Upper lobe of left lung (tissue), 6 donors: ENCODE data around the gene BMX. TPM values are rescaled to one million over a fixed set of nuclear protein-coding genes. Genes with fewer than 3 reads are reported as not detected.
A peak's percentile ranks its signal among the peaks of the same experiment; 100 is the strongest.

ENCODE experiments used
- ATAC-seq, 2 donors: fragments of 200-7000 bp; cut with Tn5 transposase; one replicate each; pipeline ENCODE4 v1.9.1; 2022; ENCODE audit warnings: mild to moderate bottlenecking in 2 of 2, moderate library complexity in 2 of 2; ENCODE audit not compliant: low FRiP score in 2 of 2
- DNase-seq, 2 donors: peaks; one replicate each; pipeline ENCODE4 v3.0.0-alpha.2; 2019 to 2020
- H3K27ac ChIP-seq, 4 donors: fragments of 200-600 bp; sonication (generic); one replicate each; pipeline ENCODE4 v1.5.1; 2016 to 2019
- H3K27me3 ChIP-seq, 4 donors: fragments of 200-600 bp; sonication (generic); one replicate each; pipeline ENCODE4 v1.5.1; 2017 to 2019
- H3K36me3 ChIP-seq, 4 donors: fragments of 200-600 bp; sonication (generic); one replicate each; pipeline ENCODE4 v1.5.1; 2016 to 2019
- H3K4me1 ChIP-seq, 4 donors: fragments of 200-600 bp; sonication (generic); one replicate each; pipeline ENCODE4 v1.5.1; 2018 to 2019
- H3K4me3 ChIP-seq, 4 donors: fragments of 200-600 bp; sonication (generic); one replicate each; pipeline ENCODE4 v1.5.1; 2017 to 2019; ENCODE audit warnings: mild to moderate bottlenecking in 2 of 4, moderate library complexity in 1 of 4
- H3K9me3 ChIP-seq, 4 donors: fragments of 200-600 bp; sonication (generic); one replicate each; pipeline ENCODE4 v1.5.1; 2018 to 2019
- EP300 ChIP-seq, 4 donors: sonication (generic); formaldehyde crosslinking; IDR thresholded peaks; one replicate each; pipeline ENCODE4 v1.5.1; 2017; ENCODE audit warnings: antibody characterized with exemption in 4 of 4, control low read depth in 2 of 4
- POLR2A ChIP-seq, 4 donors: fragments of 450-650 bp; IDR thresholded peaks; one replicate each; pipeline ENCODE4 v1.5.1; 2016 to 2017; ENCODE audit warnings: antibody characterized with exemption in 4 of 4, mild to moderate bottlenecking in 2 of 4
- POLR2AphosphoS5 ChIP-seq, 2 donors: sonication (generic); formaldehyde crosslinking; IDR thresholded peaks; one replicate each; pipeline ENCODE4 v1.5.1; 2017; ENCODE audit warnings: antibody characterized with exemption in 2 of 2
- WGBS, 2 donors: methylation state at CpG; one replicate each; pipeline ENCODE4 v1.1.5; 2017 to 2018; 5-methylcytosine and 5-hydroxymethylcytosine counted together
- total RNA-seq, 6 donors: library from RNA; depleted of rRNA in 4 of 6; stranded (reverse); fragments of >200 nt in 4 of 6; gene quantifications; one replicate each; pipeline versions ENCODE4 v1.1.0 to v1.2.1, GENCODE V29; 2016 to 2021
- TF ChIP-seq, protein P1 (sequence below), 6 experiments: fragments of 450-650 bp in 4 of 6; fragments of 200-600 bp in 2 of 6; sonication (generic) in 2 of 6; IDR thresholded peaks; one replicate each; pipeline ENCODE4 v1.5.1; 2016 to 2019; ENCODE audit warnings: antibody characterized with exemption in 6 of 6
- donor health status: DM: no; HTN: no; CAD: no; lungs with moderate emphysema.
- donor health status: DM: no; HTN: yes; CAD: no; lungs with severe emphysema.

The BMX gene
- total RNA-seq, 6 donors from 2014 or later = 1.3 to 4.2 (median 3.6) TPM; not detected in 2

DNA sequence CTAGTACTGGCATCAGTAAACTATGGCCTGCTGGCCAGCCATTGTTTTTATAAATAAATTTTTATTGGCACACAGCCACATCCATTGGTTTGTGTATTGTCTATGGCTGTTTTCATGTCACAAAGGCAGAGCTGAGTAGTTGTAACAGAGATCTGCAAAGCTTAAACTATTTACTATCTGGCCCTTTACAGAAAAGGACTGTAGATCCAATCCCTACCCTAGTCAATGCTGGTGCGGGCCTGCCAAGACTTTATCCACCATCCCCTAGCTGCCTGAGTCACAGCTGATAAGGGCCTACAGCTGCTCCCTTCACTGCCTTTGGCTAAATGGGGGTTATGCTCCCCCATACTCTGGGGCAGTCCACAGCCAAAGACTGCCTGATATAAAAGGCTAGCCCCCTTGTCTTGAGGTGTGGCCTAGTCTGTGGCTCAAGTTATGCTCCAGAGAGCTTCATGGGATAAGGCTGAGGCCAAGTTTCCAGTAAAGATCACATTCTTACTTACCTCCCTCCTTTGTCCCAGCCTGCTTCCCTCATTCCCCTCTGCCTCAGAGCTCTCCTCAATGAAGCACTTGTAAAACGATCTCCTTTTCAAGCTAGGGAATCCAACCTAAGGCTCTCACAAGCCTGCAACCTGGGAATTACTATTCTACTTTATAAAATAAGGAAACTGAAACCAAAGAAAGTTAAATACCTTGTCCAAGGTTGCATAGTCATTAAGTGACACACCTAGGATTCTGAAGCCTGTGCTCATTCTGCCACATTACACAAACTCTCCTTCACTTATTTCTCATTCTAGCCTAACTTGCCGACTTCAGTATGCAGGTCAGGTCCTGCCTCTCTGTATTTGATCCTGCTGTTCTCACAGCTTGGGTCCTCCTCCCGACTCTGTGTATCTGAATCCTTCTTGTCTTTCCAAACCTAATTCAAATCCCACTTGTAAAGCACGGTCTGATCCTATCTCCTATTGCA is 79.5 kb downstream of the BMX start:
- Histone ChIP-seq H3K4me3 (no peak overlapping the region), H3K27ac (peak overlapping the region in 3 of 4 donors; percentile 30 to 64 (median 60)), H3K9me3 (no peaks in the 10 kb centered on the region), H3K4me1 (no peaks in the 10 kb centered on the region), H3K27me3 (no peaks in the 10 kb centered on the region), H3K36me3 (no peaks in the 10 kb centered on the region)
- TF ChIP-seq EP300 (IDR thresholded peaks at IDR 0.05) = no peak
- TF ChIP-seq, protein P1, sequence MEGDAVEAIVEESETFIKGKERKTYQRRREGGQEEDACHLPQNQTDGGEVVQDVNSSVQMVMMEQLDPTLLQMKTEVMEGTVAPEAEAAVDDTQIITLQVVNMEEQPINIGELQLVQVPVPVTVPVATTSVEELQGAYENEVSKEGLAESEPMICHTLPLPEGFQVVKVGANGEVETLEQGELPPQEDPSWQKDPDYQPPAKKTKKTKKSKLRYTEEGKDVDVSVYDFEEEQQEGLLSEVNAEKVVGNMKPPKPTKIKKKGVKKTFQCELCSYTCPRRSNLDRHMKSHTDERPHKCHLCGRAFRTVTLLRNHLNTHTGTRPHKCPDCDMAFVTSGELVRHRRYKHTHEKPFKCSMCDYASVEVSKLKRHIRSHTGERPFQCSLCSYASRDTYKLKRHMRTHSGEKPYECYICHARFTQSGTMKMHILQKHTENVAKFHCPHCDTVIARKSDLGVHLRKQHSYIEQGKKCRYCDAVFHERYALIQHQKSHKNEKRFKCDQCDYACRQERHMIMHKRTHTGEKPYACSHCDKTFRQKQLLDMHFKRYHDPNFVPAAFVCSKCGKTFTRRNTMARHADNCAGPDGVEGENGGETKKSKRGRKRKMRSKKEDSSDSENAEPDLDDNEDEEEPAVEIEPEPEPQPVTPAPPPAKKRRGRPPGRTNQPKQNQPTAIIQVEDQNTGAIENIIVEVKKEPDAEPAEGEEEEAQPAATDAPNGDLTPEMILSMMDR (IDR thresholded peaks at IDR 0.05) = no peak
- DNase-seq (no peak), ATAC-seq (peak; percentile 26 to 58)
- 45 to 62% methylated on average over 4 to 5 of the region's 5 CpGs for WGBS, 2 donors

- H3K27me3 ChIP-seq = no peaks in the 10 kb centered on the region
- H3K27ac ChIP-seq = no peak overlapping the region
- H3K4me3 ChIP-seq = no peak overlapping the region
- no peaks in the 10 kb centered on the region for H3K9me3 ChIP-seq
- H3K36me3 ChIP-seq = no peaks in the 10 kb centered on the region
- WGBS, 2 donors = 33 to 36% methylated on average over 2 of the region's 2 CpGs
- ATAC-seq = no peak
- no peak for DNase-seq
- H3K4me1 ChIP-seq = no peaks in the 10 kb centered on the region
- TF ChIP-seq POLR2A (IDR thresholded peaks at IDR 0.05) (no peak), POLR2AphosphoS5 (IDR thresholded peaks at IDR 0.05) (no peak), EP300 (IDR thresholded peaks at IDR 0.05) (no peak)
- TF ChIP-seq, protein P1 (IDR thresholded peaks at IDR 0.05) = no peak
Measured at GRCh38 chrX:15594371-15594770, 93.8 kb downstream of the BMX start.

- ATAC-seq (no peak), DNase-seq (no peak)
- Histone ChIP-seq H3K4me3 (no peak overlapping the region), H3K27me3 (no peaks in the 10 kb centered on the region), H3K4me1 (no peaks in the 10 kb centered on the region), H3K27ac (no peak overlapping the region), H3K9me3 (no peaks in the 10 kb centered on the region), H3K36me3 (no peaks in the 10 kb centered on the region)
- TF ChIP-seq POLR2AphosphoS5 (IDR thresholded peaks at IDR 0.05) (no peak), POLR2A (IDR thresholded peaks at IDR 0.05) (no peak)
- WGBS, 2 donors = 61 to 81% methylated on average over 3 of the region's 3 CpGs
Measured at GRCh38 chrX:15598026-15598425, 97.4 kb downstream of the BMX start.

GRCh38 chrX:15599461-15599860 is 98.9 kb downstream of the BMX start:
- no peak for DNase-seq
- no peak overlapping the region for H3K27ac ChIP-seq
- H3K36me3 ChIP-seq = no peaks in the 10 kb centered on the region
- no peak for TF ChIP-seq POLR2AphosphoS5 (IDR thresholded peaks at IDR 0.05)
- TF ChIP-seq, protein P1 (IDR thresholded peaks at IDR 0.05) = no peak
- no peak for TF ChIP-seq POLR2A (IDR thresholded peaks at IDR 0.05)
- no peak for TF ChIP-seq EP300 (IDR thresholded peaks at IDR 0.05)
- H3K9me3 ChIP-seq = no peaks in the 10 kb centered on the region
- H3K4me1 ChIP-seq = no peaks in the 10 kb centered on the region
- no peaks in the 10 kb centered on the region for H3K27me3 ChIP-seq
- no peak for ATAC-seq
- 68 to 96% methylated on average over 4 of the region's 4 CpGs for WGBS, 2 donors
- no peak overlapping the region for H3K4me3 ChIP-seq

- no peaks in the 10 kb centered on the region for H3K27me3 ChIP-seq
- TF ChIP-seq POLR2A (IDR thresholded peaks at IDR 0.05) (no peak), EP300 (IDR thresholded peaks at IDR 0.05) (no peak), POLR2AphosphoS5 (IDR thresholded peaks at IDR 0.05) (no peak)
- TF ChIP-seq, protein P1 (IDR thresholded peaks at IDR 0.05) = no peak
- H3K4me3 ChIP-seq = no peak overlapping the region
- H3K9me3 ChIP-seq = no peaks in the 10 kb centered on the region
- no peak for DNase-seq
- ATAC-seq = no peak
- no peak overlapping the region for H3K27ac ChIP-seq
- no peaks in the 10 kb centered on the region for H3K36me3 ChIP-seq
- no peaks in the 10 kb centered on the region for H3K4me1 ChIP-seq
Measured at GRCh38 chrX:15600049-15600448, 99.4 kb downstream of the BMX start.
